GM23338 (cell line): Measurements from ENCODE around the gene LORICRIN. TPM values are rescaled to one million over a fixed set of nuclear protein-coding genes. Genes with fewer than 3 reads are reported as not detected.

Source experiments
- ATAC-seq: fragments of 200-7000 bp; cut with Tn5 transposase; 3 replicates; pipeline ENCODE4 v1.9.1; 2020
- DNase-seq: peaks from one replicate; pipeline ENCODE4 v3.0.0-alpha.2; 2015; ENCODE audit warnings: low spot score
- H2AFZ ChIP-seq: fragments of 200-600 bp; sonication (generic); 2 replicates; pipeline ENCODE4 v1.8.0; 2016; ENCODE audit warnings: antibody characterized with exemption, mild to moderate bottlenecking, moderate library complexity
- H3F3A ChIP-seq: fragments of 200-600 bp; sonication (generic); replicated peaks from 2 replicates; pipeline ENCODE4 v1.8.0; 2017; ENCODE audit warnings: antibody characterized with exemption, mixed run types, low read depth
- H3K27ac ChIP-seq: fragments of 200-600 bp; sonication (generic); 2 replicates; pipeline ENCODE4 v1.6.1; 2016; ENCODE audit warnings: low read depth
- H3K27me3 ChIP-seq: fragments of 200-600 bp; sonication (generic); 2 replicates; pipeline ENCODE4 v1.8.0; 2016; ENCODE audit warnings: mild to moderate bottlenecking, mixed run types, moderate library complexity; ENCODE audit not compliant: insufficient read depth
- H3K36me3 ChIP-seq: fragments of 200-600 bp; sonication (generic); 2 replicates; pipeline ENCODE4 v1.8.0; 2016; ENCODE audit warnings: mild to moderate bottlenecking; ENCODE audit not compliant: insufficient read depth
- H3K4me1 ChIP-seq: fragments of 200-600 bp; sonication (generic); 2 replicates; pipeline ENCODE4 v1.8.0; 2016; ENCODE audit warnings: mild to moderate bottlenecking, moderate library complexity; ENCODE audit not compliant: insufficient read depth
- H3K4me2 ChIP-seq: fragments of 200-600 bp; sonication (generic); 2 replicates; pipeline ENCODE4 v1.7.1; 2017; ENCODE audit warnings: mixed run types
- H3K4me3 ChIP-seq: fragments of 200-600 bp; sonication (generic); 2 replicates; pipeline ENCODE4 v1.6.1; 2016; ENCODE audit warnings: mixed run types
- H3K79me2 ChIP-seq: fragments of 200-600 bp; sonication (generic); replicated peaks from 2 replicates; pipeline ENCODE4 v1.8.0; 2017; ENCODE audit warnings: mild to moderate bottlenecking; ENCODE audit not compliant: insufficient read depth
- H3K9me2 ChIP-seq: fragments of 200-600 bp; sonication (generic); 2 replicates; pipeline ENCODE4 v1.8.0; 2017; ENCODE audit not compliant: insufficient read depth
- H4K20me1 ChIP-seq: fragments of 200-600 bp; sonication (generic); replicated peaks from 2 replicates; pipeline ENCODE4 v1.8.0; 2017; ENCODE audit warnings: mild to moderate bottlenecking; ENCODE audit not compliant: insufficient read depth
- H3K27ac Mint-ChIP-seq: 2 replicates; pipeline ENCODE4 v1.8.0; 2020; ENCODE audit warnings: inconsistent platforms, mild to moderate bottlenecking, moderate library complexity, mixed read lengths
- H3K27me3 Mint-ChIP-seq: 3 replicates; pipeline ENCODE4 v1.8.0; 2022; ENCODE audit warnings: low read depth, mild to moderate bottlenecking, moderate library complexity, mixed read lengths, inconsistent platforms; ENCODE audit not compliant: insufficient read depth, poor library complexity
- H3K36me3 Mint-ChIP-seq: 3 replicates; pipeline ENCODE4 v1.8.0; 2021; ENCODE audit warnings: low read depth, mild to moderate bottlenecking, inconsistent platforms, moderate library complexity, mixed read lengths
- H3K4me1 Mint-ChIP-seq: 3 replicates; pipeline ENCODE4 v1.8.0; 2020; ENCODE audit warnings: mild to moderate bottlenecking, inconsistent platforms, mixed read lengths
- H3K4me3 Mint-ChIP-seq: 3 replicates; pipeline ENCODE4 v1.8.0; 2021; ENCODE audit warnings: moderate library complexity, mild to moderate bottlenecking, inconsistent platforms, mixed read lengths
- H3K9me3 Mint-ChIP-seq: 3 replicates; pipeline ENCODE4 v1.8.0; 2020; ENCODE audit warnings: moderate library complexity, mild to moderate bottlenecking, inconsistent platforms, mixed read lengths
- CREB1 ChIP-seq: fragments of 250-450 bp; sonication (Bioruptor Pico); IDR thresholded peaks from 2 replicates; pipeline ENCODE4 v1.5.0; 2020; ENCODE audit warnings: low read depth, mild to moderate bottlenecking, moderate library complexity
- EZH2 ChIP-seq: fragments of 200-600 bp; sonication (generic); IDR thresholded peaks from one replicate; pipeline ENCODE4 v1.8.0; 2017; ENCODE audit warnings: antibody characterized with exemption, mild to moderate bottlenecking, low read depth; ENCODE audit not compliant: unreplicated experiment
- EZH2phosphoT487 ChIP-seq: fragments of 200-600 bp; sonication (generic); IDR thresholded peaks from one replicate; pipeline ENCODE4 v1.8.1; 2018; ENCODE audit warnings: antibody characterized with exemption; ENCODE audit not compliant: unreplicated experiment
- REST ChIP-seq: IDR thresholded peaks from one replicate; pipeline ENCODE4 v1.6.1; 2018; ENCODE audit warnings: antibody characterized with exemption; ENCODE audit not compliant: unreplicated experiment
- STAT1 ChIP-seq: IDR thresholded peaks from one replicate; pipeline ENCODE4 v1.6.1; 2016; ENCODE audit warnings: antibody characterized with exemption; ENCODE audit not compliant: unreplicated experiment
- ZNF331 ChIP-seq: fragments of 250-450 bp; sonication (Bioruptor Pico); IDR thresholded peaks from 2 replicates; pipeline ENCODE4 v1.5.0; 2020; ENCODE audit warnings: low read depth, mild to moderate bottlenecking, moderate library complexity
- ZNF462 ChIP-seq: fragments of 250-450 bp; sonication (Bioruptor Pico); IDR thresholded peaks from 2 replicates; pipeline ENCODE4 v1.5.0; 2020; ENCODE audit warnings: mild to moderate bottlenecking, moderate library complexity
- polyA plus RNA-seq: library from polyadenylated mRNA; unstranded; fragments of >200 nt; fragmentation: Nextera tagmentation; extraction: Ambion mirVana; gene quantifications from 2 replicates; pipeline ENCODE4 v1.2.1, GENCODE V29; 2016
- total RNA-seq: library from RNA; depleted of rRNA; stranded (reverse); fragments of >200 nt; shearing (Covaris generic); gene quantifications from 2 replicates; pipeline ENCODE4 v1.2.3, GENCODE V29; 2014

The LORICRIN gene
- total and polyA plus RNA-seq, 2 experiments from 2014 or later: 0.23 TPM; not detected in 1

GRCh38 chr1:153227810-153228209 lies 31.7 kb upstream of the LORICRIN start:
- ATAC-seq (no peak), DNase-seq (no peak)
- H3F3A ChIP-seq: no peaks in the 10 kb centered on the region
- Mint-ChIP-seq H3K4me3 (no peak overlapping the region), H3K27me3 (peaks cover 2% of the 10 kb centered on the region), H3K4me1 (no peaks in the 10 kb centered on the region), H3K27ac (no peak overlapping the region), H3K9me3 (no peaks in the 10 kb centered on the region; the same call in 1 of the 3 replicates), H3K36me3 (no peaks in the 10 kb centered on the region)
- H3K4me1 ChIP-seq: no peaks in the 10 kb centered on the region
- no peak overlapping the region for H3K4me2 ChIP-seq
- H3K4me3 ChIP-seq: no peak overlapping the region
- TF ChIP-seq EZH2: no peak
- H3K27me3 ChIP-seq: no peaks in the 10 kb centered on the region
- H3K9me2 ChIP-seq: no peaks in the 10 kb centered on the region
- no peaks in the 10 kb centered on the region for H4K20me1 ChIP-seq
- H2AFZ ChIP-seq: no peak overlapping the region
- H3K36me3 ChIP-seq: no peaks in the 10 kb centered on the region
- H3K79me2 ChIP-seq: no peaks in the 10 kb centered on the region
- no peak overlapping the region for H3K27ac ChIP-seq

- Histone ChIP-seq H3K79me2 (no peaks in the 10 kb centered on the region), H3K9me2 (no peaks in the 10 kb centered on the region), H2AFZ (no peak overlapping the region; the same call in 1 of the 2 replicates), H3F3A (no peaks in the 10 kb centered on the region), H3K27me3 (no peaks in the 10 kb centered on the region), H3K27ac (no peak overlapping the region), H3K36me3 (no peaks in the 10 kb centered on the region), H3K4me2 (no peak overlapping the region), H4K20me1 (no peaks in the 10 kb centered on the region), H3K4me1 (no peaks in the 10 kb centered on the region), H3K4me3 (no peak overlapping the region)
- Mint-ChIP-seq H3K4me1 (no peaks in the 10 kb centered on the region), H3K27me3 (peaks cover 2% of the 10 kb centered on the region), H3K36me3 (no peaks in the 10 kb centered on the region), H3K27ac (no peak overlapping the region), H3K9me3 (no peaks in the 10 kb centered on the region; the same call in 1 of the 3 replicates), H3K4me3 (no peak overlapping the region)
- no peak for TF ChIP-seq ZNF462 (CRISPR knock-in tag)
- no peak for TF ChIP-seq STAT1
- TF ChIP-seq REST: no peak
- TF ChIP-seq CREB1 (CRISPR knock-in tag): no peak
- no peak for TF ChIP-seq EZH2phosphoT487
- no peak for TF ChIP-seq ZNF331 (CRISPR knock-in tag)
- no peak for TF ChIP-seq EZH2
- ATAC-seq (no peak), DNase-seq (no peak)
Measured at GRCh38 chr1:153228491-153228890, 31.0 kb upstream of the LORICRIN start.
